GM19023 (cell line): ENCODE data around the gene NAXD.
A peak's percentile ranks its signal among the peaks of the same experiment; 100 is the strongest.
"Not testable (repeated sequence)": the region's sequence is repeated elsewhere in the genome, so short reads cannot be mapped to it uniquely, and the experiment has no call there.

Experiments used
- ATAC-seq: cut with Tn5 transposase; IDR thresholded peaks from one replicate; pipeline ENCODE4 v1.9.1; 2021; ENCODE audit warnings: mild to moderate bottlenecking, moderate library complexity; ENCODE audit not compliant: unreplicated experiment

The NAXD gene

DNA sequence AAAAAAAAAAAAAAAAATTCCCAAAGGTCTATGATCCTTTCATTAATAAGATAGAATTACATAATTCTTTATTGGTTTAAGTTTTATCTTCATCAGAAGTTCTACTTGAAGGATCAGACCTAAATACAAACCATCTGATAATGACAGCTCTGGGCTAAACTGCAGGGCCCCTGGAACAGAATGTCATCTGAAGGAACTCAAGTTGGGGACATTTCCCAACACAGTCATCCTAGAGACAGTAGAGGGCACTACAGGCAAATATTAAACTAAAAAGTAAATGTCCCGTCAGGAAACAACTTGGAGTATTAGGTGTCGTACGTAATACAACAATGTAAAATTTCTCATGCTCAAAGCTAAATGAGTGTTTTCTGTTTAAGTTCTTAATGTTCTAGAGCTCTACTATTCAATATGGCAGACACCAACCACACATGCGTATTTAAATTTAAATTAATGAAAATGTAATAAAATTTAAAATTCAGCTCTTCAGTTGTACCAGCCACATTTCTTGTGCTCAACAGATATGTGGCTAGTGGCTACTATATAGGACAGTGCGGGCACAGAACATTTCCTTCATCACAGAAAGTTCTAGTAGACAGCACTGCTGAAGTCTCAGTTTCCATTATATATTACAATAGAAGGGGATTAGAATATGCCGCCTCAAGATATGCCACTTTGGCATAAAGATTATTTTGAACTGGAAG lies 21.8 kb upstream of the NAXD start:
- ATAC-seq, result peak; percentile 74

DNA sequence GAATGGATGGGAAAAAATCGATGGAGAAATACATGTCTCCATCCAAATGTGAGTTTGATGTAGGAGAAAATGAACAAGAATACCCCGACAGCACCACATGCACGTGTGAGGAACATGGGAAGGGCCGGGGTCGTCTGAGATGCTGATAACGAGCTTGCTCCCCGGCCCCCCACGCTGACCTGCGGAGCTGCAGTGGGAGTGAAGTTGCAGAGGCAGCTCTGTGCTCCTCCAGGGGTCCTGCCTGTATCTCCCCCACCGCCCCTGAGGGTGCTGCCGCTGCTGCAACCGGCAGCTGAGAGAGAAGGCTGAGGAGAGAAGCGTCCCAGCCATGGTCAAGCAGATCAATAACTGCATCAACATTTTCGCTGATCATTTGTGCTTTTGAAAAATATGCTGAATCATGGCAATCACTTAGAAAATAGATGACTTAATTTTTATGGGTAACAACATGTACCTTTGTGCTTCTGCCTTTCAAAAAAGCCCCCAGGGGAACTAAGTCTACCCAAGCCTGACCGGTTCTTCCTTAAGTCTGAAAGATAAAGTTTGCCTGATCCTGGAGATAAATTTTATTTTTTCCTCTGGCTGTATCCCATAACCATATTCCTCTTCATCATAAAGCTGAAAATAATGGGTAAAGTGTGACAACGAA lies 18.2 kb upstream of the NAXD start:
- no peak for ATAC-seq

DNA sequence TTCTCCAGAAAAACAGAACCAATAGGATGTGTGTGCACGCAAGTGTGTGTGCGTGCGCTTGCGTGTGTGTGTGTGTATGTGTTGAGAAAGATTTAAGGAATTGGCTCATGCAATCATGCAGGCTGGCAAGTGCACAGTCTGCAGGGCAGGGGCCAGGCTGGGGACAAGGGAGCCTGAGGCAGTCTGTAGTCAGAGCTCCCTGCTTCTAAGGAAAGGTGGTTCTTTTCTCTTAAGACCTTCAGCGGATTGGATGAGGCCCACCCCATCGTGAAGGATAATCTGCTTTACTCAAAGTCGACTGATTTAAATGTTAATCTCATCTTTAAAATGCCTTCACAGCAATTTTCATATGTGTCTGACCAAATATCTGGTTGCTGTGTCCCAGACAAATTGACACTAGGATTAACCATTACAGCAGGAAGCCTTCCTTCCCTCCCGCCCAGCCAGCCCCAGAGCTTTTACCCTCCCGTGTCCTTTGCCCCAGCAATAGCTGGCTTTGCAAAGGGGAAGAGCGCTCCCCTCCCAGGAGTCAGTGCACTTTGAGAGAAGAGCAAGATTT lies 15.0 kb upstream of the NAXD start:
- ATAC-seq, result no peak

DNA sequence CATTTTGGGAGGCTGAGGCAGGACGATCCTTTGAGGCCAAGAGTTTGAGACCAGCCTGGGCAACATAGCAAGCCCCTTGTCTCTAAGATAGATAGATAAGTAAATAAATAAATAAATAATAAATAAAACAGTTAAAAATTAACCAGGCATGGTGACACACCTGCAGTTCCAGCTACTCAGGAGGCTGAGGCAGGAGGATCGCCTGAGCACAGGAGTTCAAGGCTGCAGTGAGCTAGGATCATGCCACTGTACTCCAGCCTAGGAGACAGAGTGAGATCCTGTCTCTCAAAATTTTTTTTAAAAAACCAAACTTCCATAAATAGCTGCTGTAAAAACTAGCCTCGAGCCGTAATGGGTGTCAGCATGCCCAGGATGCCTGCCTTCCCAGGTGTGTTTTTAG lies 14.4 kb upstream of the NAXD start:
- ATAC-seq, result no peak

DNA sequence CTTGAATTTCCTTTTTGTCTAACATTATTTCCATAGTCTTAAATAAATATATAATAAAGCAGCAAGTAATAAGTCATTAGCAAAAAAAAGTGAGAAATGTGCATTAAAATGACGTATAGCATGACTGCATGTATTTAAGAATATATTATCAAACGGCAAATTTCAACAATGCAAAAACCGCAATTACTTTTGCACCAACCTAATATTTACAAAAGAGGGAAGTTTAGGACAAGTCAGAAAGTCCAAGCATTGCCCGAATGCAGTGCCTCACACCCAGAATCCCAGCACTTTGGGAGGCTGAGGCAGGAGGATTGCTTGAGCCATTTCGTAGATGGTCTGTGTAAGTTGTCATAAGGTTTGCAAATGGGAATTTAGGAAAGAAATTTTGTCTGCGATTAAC lies 10.2 kb upstream of the NAXD start:
- no peak for ATAC-seq

DNA sequence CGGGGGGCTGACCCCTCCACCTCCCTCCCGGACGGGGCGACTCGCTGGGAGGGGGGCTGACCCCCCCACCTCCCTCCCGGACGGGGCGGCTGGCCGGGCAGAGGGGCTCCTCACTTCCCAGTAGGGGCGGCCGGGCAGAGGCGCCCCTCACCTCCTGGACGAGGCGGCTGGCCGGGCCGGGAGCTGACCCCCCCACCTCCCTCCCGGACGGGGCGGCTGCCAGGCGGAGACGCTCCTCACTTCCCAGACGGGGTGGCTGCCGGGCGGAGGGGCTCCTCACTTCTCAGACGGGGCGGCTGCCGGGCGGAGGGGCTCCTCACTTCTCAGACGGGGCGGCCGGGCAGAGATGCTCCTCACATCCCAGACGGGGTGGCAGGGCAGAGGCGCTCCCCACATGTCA lies 9.1 kb upstream of the NAXD start:
- ATAC-seq, result not testable (repeated sequence)

DNA sequence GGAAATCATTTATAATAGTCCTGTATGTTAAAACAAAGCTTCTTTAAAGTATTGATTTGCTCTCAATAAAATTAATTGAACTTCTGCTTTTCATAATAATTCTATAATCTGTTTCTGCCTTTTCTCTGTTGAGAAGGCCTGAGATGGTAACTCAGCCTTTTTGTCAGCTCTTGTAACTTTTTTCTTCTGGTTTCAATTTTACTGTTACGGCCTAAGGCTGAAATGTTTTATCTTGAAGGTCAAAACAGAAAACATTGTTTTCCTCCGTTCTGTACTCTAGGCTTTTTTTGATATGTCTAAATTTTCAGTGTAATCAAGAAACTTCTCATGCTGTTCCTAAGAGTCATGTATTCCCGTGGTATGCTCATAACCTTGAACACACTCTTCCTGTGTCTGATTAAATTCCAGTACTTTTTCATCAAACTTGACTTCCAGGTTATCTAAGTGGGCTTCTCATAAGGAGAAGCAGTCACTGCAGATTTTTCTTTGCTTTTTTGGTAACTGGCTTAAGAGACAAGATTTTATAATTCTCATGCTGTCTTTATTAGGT lies 7.6 kb upstream of the NAXD start:
- no peak for ATAC-seq

DNA sequence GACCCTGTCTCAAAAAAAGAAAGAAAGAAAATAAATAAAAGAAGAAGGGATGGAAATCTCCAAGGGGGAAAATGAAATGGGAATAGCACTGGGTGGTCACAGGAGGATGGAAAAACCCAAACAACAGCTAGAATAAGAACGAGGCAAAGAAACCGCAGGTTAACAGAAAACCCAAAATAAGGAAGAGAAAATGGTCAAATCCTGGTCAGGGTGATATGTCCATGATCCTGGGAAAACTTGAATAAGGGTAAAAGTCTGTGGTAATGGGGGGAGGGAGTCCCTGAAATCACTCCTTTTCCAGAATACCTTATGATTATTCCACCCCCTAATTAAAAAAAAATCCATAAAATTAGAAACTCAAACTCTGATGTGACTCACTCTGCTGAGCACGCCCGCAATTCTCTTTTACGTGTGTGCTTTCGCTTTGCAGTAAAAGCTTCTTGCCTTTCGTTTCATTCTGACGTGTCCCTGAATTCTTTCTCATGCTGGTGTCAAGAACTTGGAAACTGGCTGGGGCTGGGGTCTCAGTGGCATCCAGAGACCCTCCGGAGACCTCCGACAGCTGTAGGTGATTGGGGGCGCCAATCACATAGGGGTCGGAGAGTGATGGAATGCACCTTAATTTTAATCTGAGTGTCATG lies 4.3 kb upstream of the NAXD start:
- no peak for ATAC-seq

DNA sequence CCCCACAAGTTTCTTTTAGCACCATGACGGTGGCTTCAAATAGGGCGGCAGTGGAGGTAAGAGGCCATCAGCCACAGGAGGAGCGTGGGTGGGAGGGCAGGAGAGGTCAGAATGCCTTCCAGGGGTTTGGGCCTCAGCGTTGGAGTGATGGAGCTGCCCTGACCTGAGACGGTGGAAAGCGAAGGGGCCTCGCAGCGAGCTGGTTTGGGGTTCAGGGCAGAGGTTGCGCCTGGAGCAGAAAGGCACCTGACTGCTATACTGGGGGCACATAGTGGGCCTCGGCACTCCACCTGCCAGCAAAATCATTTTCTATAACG lies 382 bp upstream of the NAXD start:
- ATAC-seq, result no peak

DNA sequence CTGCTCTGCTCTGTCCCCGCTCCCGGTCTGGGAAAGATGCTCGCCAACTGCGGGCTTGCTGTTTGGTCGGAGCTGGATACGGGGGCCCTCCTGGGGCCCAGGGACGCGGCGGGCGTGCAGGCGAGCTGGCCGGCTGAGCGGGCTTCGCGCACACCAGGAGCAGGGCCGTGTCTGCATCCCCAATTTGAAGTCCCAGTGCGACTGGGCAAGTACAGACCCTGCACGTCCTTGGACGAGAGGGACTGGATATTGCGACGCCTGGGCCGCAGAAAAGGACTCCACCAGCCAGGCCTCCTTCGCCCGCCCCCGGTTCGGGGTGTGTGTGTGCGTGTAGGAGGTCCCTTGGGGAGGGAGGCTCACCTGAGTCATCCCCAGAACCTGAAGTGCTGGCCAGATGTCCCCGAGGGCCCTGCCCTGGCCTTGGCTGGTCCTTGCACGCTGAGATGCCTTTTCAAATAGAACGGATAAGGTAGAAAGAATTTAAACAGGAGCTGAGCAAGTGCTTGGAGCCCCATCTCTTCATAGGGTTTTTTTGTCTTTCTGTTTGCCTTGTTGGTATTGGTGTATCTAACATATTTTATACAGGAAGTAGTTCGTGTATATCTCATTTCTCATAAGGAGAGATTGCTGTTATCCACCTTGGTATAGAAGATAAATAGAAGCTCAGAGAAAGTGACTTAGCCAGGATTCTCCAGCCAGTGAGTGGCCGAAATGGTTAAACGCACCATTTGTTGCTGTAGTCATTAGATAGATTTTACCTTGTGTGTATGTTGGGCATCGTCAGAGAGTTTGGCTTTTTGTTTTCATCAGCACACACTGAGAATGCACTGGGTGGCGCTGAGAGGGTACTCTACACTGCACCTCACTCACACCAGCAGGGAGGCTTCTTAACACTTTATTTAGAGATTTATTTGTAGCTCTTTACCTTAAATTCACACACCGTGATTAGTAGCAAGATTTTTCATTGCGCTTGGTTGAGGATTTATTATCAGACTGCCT lies 1.1 kb downstream of the NAXD start:
- peak; percentile 46 for ATAC-seq

DNA sequence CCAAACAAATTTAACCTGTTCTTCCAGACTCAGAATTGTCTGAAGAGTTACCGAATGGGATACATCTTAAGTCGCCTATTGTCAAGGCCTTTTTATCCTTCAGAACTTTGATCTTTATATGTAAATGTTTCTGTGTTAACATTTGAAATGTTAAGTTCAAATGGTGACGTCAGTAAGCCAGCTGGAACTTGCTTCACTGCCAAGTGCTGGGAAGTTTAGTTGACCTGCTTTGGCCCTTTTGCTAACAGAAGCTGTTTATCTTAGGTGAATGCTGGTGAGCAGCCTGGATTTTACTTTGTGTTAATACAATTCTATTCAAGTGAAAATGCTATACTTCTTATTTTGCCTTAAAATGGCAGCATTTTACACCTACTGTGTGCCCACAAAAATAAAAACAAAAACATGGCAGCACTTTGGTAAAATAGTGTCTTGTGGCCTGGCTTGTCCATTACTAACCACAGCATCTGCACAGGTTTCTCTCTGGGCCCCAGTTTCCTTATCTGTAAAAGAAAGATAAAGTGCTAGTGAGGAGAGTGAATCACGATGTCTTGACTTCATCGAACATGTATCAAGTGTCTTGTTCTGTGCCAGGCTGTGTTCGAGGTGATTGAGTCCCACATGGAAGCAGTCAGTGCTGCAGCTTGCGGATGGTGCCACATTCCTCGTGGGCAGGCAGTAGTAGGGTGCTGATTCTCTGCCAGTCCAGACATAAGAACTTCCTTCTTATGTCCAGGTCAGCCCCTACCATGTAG lies 2.2 kb downstream of the NAXD start:
- no peak for ATAC-seq

DNA sequence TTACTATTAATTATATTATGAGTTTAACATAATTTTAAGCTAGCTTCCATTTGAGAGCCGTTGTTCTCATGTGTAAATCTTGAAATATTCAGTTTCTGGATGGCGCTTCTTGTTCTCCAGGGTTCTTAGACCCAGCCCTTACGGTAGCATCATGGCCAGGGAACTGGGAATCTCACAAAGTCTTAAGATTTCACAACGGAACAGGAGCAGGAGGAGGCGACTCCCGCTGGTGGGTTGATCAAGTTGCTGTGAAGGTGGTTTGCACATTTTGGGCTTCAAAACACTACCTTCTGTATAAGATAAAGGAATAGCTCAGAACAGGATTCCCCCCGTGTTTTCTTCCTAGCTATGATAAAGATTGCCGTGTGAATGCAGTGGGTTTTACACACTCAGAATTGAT lies 2.8 kb downstream of the NAXD start:
- ATAC-seq, result no peak

DNA sequence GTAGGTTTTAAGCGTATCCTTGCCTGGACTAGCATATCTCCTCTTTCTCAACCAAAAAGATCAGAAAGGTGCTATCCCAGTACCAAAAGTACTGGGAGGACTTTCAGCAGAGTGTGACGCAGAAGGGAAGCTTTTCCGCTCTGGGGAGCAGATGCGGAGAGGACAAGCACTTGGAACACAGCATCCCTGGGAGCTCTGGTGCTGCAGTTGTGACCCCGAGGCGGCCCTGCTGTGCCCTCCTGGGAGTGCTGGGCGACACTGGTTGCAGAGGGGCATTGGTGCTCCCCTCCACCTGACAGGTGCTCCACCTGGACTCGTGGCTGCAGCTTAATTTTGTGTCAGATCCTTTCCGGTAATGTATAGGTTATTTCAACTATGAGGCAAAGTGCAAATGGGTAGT lies 3.4 kb downstream of the NAXD start:
- no peak for ATAC-seq

DNA sequence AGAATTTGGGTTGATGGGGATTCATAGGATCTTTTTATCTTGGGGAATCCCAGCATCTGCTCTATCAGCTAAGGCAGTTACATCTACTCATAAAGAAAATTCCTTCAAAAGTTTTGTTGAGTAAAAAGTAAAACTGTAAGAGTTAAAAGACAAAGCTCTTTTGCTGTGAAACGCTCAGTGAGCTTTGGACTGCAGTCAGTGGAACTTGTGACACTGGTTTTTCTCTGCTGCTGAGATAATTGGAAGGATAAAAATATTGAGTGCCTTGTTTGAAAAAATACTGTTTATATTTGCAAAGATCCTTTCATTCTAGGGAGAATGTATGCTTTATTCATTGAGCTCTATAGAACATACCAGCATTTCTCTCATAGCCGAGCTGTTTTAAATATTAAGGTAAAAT lies 5.3 kb downstream of the NAXD start:
- ATAC-seq, result no peak

DNA sequence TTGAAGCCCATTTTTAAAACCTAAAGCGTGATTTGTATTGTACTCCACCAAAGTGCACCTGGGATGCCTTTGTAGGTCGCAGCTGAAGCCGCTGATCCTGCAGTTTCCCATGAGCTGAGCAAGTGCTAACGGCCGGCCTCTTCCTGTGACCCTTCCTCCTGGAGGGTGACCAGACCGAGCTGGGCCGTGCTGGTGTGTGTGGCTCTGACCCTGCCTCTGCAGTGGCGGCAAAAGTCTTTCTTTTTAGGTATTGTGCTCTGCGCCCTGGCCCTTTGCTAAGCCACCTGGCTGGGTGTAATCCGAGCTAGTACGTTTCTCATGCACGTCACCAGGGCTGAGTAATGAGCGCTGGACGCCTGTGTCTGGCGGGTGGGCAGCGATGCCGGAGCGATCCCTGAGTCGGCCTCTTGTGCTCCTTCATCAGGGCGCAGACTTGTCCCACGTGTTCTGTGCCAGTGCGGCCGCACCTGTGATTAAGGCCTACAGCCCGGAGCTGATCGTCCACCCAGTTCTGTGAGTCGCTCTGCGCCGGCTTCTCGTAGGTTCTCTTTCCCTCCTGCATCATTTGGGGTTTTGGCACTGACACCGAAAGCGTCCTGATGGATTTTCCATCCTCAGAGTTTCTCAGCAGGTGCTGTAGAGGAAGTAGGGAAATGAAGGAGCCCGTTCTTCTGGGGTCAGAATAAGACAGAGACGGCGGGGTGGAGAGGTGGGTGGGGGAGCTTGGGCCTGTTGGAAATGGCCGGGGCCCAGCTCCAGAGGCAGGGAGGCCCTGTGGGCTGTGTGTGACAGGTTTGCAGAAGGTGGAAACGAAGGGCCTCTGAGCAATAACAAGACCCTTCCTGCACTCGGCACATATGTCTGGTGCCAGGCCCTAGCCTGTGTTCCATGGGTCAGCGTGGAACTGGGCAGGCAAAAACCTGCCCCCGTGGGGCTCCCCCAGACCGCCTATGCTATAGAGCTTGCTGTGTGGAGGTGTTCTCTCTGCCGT lies 9.7 kb downstream of the NAXD start:
- no peak for ATAC-seq

DNA sequence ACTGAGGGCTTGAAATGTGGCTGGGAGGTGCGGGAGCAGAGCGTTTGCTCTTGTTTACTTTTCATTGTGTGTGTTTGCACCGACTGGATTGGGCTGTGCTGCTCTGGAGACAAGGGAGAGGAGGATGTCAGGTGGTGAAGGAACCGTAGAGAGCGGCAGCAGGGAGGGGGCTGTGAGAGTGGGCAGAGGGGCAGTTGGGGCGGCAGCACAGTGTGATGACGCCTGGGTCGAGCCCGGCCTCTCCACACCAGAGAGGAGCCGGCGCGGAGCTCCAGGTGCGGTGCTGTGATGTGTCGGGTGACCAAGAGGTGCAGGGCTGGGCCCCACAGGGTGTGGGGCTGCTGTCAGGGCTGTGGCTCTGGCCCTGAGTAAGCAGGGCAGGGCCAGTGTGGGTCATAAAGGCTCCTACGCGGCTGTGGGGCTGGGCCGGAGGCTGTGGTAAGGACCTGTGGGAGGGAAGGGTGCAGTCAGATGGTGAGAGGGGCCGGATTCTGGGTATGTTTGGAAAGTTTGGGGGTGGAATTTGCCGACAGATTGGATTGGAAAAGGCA lies 10.5 kb downstream of the NAXD start:
- ATAC-seq, result no peak

DNA sequence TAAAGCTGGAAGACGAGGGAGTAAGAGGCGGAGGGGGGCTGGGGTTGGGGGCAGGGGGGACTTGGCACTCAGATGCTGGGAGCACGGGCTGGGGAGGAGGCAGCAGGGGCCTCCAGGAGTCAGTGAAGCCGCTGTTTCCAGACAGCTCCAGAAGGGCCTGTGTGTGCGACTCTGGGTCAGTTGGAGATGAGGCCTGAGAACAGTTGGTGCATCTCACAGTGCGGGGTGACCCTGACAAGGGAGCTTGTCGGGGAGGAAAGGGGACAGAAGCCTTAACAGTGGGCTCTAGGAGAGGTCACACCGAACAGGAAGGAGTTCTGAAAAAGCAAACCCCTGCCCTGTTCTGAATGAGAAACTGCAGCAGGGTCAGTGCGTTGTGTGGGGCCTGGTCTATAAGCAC lies 11.2 kb downstream of the NAXD start:
- no peak for ATAC-seq

DNA sequence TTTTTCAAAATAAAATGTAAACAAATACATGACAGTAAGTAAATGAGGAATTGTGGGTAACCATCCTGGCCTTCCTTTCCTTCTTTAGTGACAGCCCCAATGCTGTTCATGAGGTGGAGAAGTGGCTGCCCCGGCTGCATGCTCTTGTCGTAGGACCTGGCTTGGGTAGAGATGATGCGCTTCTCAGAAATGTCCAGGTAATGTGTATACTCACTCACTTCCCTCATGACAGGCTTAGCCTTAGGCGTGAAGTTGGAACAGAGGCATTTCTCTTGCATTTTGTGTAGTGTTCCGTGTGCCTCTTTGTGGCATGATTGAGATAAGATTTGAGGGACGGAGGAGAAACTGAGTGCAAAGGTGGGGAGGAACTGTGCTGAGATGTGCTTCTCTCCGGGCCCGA lies 12.0 kb downstream of the NAXD start:
- ATAC-seq, result no peak
